ENCODE data around the gene CTBP1.
"Not testable (repeated sequence)": the region's sequence is repeated elsewhere in the genome, so short reads cannot be mapped to it uniquely, and the experiment has no call there.

CTBP1 gene

DNA sequence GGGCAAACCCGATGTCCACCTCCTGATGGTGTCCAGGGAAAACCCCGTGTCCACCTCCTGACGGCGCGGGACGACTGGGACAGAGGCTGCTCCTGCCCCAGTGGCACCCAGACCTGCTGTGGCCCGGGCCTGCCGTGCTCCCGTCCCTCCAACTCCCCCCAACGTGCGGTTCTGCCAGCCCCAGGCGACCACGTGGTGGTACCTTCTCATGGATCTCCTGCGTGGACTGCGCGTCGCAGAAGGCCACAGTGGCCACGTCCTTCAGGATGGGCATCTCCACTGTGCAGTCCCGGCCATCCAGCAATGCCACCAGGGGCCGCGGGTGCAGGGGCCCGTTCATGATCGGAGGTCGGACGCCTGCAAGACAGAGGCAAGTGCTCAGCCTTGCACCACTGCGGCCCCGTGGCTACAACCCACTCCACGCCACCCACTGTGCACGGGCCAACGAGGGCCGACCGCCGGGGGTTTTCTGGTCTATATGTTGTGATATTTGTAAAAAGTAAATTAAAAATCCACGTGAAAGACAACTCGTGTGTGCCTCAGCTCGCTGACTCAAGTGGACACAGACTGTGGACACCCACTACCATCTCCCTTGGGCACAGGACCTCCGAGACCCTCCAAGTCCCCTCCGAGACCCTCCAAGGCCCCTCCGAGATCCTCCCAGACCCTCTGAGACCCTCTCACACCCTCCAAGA, 10.8 kb downstream of the CTBP1 start:
- no peak for DNase-seq

DNA sequence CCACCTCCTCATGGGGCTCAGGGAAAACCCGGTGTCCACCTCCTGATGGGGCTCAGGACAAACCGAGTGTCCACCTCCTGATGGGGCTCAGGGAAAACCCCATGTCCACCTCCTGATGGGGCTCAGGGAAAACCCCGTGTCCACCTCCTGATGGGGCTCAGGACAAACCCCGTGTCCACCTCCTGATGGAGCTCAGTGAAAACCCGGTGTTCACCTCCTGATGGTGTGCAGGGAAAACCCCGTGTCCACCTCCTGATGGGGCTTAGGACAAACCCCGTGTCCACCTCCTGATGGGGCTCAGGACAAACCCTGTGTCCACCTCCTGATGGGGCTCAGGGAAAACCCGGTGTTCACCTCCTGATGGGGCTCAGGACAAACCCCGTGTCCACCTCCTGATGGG, 11.7 kb downstream of the CTBP1 start:
- not testable (repeated sequence) for DNase-seq

DNA sequence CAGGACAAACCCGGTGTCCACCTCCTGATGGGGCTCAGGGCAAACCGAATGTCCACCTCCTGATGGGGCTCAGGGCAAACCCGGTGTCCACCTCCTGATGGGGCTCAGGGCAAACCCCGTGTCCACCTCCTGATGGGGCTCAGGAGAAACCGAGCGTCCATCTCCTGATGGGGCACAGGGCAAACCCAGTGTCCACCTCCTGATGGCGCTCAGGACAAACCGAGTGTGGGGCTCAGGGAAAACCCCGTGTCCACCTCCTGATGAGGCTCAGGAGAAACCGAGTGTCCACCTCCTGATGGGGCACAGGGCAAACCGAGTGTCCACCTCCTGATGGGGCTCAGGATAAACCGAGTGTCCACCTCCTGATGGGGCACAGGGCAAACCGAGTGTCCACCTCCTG, 12.1 kb downstream of the CTBP1 start:
- not testable (repeated sequence) for DNase-seq

DNA sequence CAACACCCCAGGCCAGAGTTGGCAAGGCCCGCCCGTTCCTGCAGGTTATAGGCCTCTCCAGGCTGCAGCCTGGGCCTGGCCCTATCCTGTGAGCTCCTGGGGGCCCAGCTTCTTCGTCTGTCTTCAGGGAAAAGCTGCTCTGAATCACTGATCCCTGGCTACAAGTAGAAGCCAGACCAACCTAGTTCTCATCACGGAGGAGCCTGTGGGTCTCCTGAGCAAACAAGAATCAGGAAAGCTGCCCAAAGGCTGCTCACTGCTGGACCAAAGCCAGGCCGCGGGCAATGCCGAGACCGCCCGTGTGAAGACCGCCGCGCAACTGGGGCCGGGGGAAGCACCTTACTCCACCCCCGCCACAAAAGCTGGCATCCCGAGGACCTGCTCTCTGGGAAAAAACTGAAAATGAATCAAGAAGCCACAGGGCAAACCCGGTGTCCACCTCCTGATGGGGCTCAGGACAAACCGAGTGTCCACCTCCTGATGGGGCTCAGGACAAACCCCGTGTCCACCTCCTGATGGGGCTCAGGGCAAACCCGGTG, 12.8 kb downstream of the CTBP1 start:
- DNase-seq, result peak in 1 of 14 donors; percentile 53

DNA sequence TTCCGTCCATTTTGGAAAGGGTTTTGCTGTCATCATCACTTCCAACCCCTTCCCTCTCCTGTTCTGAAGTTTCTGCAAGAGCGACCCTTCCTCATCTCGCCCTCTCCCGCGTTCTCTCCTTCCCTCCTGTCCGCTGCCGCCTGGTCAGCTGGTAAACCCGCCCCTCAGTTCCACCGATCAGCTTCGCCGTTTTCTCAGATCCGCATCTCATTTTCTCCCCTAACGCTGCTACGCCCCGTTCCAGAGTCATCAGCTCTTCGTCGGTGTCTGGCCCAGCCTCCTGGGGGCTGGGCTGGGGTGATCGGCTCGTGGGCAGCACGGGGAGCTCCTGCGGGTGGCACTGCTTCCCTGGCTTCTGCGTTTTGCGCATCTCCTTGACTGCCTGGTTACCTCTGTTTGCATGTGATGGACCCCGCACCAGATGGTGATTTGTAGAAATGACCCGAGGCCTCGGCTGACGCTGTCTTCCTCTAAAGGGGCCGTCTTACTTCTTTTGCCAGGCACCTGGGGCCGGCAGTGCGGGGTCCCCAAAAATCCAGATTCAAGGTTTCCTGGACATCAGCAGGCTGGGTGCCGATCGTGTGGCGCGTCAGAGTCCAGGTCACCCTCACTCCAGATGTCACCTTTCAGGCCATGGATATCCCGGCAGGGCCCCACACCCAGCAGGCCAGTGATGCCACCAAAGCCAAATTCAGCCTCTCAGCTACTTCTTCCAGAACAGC, 13.4 kb downstream of the CTBP1 start:
- peak in 1 of 14 donors; percentile 53 for DNase-seq

DNA sequence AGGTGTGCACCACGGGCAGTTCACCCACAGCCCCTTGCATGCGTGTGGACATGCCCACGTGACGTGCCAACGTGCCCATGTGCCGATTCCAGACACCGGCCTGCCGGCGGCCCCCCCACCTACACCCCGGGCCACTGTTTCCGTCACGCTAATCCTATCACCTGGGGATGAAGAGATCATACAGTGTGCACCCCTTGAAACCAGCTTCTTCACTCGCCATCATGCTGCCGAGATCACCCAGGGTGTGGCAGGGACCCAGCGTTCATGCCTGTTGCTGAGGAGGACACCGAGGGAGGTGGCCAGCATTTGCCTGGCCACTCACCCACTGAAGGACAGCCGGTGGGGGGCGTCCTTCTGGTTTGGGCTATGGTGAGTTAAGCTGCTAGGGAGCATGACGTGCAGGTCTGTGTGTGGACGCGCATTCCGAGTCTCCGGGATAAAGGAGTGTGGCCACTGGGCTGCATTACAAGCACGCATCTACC, 14.1 kb downstream of the CTBP1 start:
- no peak for DNase-seq

DNA sequence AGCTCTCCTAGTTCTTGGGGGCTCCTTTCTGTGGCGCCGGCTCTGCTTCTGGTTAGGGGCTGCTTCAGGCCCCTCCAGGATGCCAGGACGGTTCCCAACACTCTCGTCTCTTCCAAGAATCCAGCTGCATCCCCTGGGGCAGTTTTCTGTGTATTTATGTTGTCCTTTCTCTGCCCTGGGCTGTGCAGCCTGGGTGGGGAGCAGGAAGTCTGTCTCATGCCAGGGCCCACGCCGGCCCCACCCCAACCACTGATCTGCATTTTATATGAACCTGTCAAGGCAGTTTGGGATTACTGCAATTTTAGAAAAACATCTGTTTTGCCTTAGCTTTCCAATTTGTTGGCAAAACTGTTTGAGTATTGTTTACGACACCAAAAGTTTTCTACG, 14.6 kb downstream of the CTBP1 start:
- DNase-seq, result no peak

DNA sequence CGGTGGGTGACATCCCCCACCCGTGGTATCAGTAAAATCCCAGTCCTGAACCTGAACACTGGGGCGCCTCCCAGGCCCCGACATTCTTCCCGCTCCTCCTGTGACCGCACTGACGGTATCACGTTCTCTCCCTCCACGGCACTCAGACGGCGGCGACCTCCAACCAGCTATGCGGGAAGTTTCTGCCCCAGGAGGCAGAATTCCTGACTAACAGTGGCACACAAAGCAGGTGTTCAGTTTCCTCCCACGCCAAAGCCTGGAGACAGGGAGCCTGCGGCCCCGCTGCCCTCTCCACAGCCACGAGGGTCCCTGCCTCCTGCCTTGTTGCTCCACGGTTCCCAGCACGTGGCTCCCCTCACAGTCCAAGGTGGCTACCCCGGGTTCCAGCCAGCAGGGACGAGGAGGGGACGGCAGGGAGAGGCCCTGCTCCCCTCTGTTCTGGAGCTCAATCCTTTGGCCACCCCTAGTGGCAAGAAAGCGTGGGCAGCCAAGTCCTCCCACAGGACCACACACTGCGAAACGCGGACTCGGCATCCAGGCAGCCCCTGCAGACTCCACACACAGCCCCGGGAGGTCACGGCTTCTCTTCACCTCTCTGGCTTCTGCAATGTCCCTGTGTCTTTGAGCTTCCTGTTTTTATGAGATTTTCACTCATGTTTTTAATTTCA, 15.2 kb downstream of the CTBP1 start:
- DNase-seq, result peak in 1 of 14 donors; percentile 20

DNA sequence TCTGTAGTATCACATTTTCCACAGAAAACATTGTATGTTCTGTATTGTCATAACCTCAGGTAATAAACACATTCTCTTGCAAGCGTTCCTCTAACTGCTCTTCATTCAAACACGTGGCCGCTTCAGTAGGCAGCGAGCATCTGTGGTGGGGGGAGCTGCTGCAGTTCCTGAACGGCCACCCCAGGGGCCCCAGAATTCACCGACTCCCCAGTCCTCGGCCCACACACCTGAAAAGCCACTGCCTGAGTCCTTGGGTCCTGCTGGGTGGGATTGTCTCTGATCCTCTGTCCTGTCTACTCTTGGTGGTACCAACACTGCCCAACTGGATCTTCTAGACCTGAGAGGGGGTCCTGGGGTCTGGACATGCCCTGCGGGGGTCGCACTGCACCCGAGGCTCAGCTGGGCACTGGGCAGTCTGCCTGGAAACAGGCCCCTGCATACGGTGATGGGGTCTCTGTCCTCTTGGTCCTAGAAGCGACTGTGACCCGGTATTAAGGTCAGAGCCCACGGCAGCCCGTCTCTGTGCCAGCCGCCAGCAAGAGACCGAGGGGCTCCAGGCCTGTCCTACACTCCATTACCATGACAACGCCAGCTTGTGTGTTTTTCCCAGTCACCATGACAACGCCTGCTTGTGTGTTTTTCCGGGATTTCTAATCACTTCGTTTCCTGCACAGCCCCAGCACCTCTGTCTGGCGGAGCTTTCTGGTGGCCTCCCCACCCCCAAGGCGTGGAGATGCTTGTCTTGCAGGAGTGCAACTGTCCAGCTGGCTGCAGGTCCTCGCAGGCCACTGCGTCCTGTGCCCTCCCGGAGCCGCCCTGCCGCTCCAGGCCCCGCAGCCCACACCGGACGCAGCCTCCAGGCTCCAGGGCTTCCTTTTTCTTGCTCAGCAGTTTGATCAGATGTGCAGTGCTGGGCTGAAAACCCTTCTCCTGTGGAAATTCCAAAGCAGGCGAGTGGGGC, 16.0 kb downstream of the CTBP1 start:
- DNase-seq, result peak in 1 of 14 donors; percentile 51

DNA sequence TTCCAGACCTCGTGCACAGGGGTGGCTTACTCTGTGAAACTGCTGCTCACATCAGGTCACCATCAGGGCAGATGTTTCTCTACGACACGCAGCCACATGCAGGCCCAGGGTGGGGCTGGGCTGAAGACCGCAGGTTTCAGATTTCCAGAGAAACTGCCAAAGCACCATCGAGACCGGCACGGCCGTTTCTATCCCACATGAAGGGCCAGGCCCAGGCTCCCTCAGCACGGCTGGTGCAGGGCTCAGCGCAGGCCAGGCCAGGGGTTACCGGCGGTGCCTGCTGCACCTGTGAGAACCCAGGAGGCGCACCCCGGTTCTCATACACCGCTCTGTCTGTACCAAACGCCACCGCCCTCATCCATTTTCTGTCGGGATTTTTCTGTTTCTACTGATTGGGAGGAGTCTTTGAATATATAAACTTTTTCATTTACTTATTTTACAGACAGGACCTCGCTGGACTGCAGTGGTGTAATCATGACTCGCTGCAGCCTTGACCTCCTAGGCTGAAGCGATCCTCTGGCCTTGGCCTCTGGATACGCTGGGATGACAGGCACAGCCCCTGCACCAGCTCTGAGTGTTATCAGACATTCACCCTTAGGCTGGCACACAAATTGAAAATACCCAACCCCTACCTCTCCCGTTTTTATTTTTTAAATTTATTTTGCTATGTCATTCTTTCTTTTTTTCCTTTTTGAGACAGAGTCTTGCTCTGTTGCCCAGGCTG, 17.1 kb downstream of the CTBP1 start:
- no peak for DNase-seq

DNA sequence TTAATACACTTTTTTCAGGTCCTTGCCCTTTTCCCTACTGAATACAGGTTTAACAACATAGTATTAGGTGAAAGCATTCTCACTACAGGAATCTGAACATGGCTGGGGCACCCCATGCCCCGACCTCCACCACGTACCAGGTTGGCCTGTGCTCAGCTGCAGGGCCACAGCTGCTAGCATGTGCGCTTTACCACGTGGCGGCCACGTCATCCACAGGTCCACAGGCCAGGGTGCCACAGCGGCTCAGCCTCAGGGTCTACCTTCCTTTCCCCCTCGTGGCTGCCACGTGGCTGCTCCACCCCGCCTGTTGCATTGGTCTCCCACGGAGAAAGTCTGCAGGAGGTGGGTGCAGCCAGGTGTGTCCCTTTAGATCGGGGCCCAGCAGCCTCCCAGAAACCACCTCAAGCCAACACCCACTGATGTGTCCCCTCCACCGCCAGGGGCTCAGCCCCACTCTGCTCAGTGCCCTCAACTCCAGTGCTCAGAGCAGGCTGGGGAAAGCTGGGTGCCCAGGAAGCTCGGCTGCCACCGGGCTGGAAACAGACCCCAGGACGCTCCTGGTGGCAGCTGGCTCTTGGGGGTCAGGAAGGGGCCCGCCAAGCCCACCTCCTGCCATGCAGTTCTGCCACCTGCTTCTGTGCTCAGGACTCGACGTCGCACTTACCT, 17.8 kb downstream of the CTBP1 start:
- DNase-seq, result no peak

DNA sequence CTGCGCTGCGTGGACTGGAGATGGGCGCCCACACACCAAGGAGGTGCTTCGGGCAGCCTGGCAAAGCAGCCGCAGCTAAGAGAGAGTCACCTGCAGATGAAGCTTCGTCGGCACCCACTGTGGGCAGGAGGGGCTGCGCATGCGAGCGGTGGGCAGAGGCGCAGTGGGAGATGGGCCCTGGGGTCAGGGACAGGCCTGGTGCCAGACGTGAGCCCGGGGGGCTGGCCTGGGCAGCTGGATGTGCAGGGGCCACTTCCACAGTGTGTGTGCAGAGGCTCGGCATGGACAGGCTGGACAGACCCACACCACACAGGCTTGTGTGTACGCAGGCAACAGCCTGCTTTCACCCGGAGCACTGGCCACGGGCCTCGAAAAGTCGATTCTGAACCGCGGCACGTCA, 18.6 kb downstream of the CTBP1 start:
- DNase-seq, result no peak

DNA sequence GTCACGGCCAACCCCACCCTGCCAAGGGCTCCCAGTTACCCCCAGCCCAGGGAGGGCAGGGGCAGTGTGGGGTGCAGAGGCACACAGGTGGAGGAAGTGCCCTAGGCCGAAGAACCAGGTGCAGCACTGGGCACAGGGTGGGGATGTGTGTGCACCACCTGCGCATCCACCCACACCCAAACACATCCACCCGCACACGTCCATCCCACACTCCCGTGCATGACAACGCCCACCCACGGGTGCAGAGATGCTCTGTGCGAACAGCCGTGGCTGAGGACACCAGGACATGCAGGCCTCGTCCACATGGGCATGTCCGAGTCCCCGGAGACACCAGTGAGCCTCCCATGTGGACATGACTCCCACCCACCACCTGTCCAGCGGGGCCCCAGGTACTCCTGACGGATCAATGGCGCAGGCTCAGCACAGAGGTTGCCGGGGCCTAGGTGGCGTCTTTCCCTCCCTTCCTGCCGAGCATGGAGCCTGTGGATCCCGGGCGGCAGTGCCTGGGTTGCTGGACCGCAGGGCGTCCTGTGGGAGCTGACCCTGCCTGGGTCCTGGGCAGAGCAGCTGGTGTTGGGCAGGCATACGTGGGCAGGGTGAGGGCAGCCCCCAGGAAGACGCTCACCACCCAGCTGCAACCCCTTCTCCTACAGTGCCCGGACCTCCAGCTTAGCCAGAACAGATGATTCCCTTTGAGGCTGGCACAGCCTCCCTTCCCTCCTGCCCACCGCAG, 19.6 kb downstream of the CTBP1 start:
- DNase-seq, result no peak

DNA sequence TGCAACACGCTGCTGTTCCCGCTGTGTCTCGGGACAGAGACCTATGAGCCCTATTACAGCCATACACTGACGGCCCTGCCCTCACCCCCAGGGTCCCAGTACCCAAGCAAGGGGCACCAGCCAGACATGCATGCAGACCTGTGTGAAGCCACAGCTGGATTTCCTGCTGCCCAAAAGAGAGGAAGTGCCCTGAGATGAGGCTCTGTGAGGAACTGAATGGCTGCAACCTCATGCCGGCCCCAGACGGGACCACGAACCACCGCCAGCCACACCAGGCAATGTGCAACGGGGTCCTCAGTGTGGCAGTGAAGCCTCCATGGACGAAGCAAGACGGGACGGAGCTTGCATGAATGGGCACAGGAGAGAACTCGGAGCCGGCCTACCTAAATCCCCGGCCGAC, 21.1 kb downstream of the CTBP1 start:
- no peak for DNase-seq

DNA sequence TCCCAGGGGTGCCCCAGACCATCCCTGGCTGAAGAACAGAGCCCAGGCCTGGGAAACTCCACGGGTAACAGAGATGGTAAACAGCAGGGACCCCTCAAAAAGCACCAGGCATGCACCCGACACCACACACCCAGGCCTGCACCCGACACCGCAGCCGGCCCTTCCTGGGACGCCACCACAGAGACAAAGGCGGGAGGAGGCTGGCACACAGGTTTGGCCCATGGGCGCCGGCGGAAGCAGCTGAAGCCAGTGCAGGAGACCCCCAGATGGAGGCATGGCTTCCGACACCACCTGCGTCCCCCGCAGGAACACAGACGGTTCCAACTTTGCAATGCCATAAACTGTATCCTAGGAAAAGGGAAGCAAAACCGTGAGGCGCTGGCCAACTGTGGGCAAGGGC, 22.3 kb downstream of the CTBP1 start:
- no peak for DNase-seq

DNA sequence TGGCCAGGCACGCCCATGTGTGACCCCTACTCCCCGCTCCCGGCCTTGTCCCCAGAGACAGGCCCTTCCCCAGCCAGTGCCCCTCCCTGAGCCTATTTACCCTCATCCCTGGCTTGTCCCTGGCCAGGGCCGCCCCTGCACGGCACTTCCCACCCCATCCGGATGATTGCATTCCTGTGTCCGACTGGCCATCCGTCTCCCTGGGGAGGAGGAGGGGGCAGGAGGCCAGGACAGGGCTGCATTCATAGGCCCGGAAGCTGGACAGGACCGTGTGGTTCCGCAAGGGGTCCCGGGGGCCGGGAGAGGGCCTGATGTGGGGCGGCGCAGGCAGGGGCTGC, 22.8 kb downstream of the CTBP1 start:
- no peak for DNase-seq

DNA sequence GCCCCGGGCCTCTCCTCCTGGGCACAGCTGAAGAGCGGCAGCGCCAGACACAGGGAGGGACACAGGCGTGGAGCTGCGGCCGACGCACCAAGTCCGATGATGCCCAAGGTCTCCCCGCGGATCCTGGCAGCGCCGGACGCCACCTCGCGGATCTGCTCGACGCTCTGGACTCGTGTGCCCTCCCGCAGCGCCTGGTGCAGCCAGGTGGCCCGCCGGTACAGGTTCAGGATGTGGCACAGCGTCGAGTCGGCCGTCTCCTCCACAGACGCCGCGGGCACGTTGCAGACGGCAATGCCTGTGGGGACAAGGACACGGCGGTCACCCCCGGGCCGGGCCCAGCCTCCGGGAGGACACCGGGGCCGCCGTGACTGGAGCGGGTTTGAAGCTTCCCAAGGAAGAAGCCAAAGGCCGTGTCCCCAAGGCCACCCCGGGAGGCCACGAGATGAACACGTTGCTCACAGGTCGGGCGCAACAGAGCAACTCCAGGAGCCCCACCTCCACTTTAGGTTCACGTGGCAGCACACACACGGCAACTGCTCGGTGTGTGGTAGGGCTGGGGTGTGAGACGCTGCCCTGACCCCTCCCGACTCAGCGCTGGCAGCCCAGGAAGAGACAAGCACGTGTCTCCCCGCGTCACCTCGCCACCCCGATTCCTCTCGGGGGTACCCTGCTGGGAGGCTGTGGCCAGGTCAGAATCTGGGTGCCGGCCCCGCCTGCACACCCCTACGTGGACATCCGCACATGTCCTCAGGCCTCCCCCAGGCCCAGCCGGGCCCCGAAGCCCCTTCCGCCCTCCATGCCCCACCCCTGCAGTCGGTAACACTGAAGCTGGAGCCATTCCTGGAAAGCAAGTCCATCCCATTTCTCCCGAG, 23.4 kb downstream of the CTBP1 start:
- no peak for DNase-seq

DNA sequence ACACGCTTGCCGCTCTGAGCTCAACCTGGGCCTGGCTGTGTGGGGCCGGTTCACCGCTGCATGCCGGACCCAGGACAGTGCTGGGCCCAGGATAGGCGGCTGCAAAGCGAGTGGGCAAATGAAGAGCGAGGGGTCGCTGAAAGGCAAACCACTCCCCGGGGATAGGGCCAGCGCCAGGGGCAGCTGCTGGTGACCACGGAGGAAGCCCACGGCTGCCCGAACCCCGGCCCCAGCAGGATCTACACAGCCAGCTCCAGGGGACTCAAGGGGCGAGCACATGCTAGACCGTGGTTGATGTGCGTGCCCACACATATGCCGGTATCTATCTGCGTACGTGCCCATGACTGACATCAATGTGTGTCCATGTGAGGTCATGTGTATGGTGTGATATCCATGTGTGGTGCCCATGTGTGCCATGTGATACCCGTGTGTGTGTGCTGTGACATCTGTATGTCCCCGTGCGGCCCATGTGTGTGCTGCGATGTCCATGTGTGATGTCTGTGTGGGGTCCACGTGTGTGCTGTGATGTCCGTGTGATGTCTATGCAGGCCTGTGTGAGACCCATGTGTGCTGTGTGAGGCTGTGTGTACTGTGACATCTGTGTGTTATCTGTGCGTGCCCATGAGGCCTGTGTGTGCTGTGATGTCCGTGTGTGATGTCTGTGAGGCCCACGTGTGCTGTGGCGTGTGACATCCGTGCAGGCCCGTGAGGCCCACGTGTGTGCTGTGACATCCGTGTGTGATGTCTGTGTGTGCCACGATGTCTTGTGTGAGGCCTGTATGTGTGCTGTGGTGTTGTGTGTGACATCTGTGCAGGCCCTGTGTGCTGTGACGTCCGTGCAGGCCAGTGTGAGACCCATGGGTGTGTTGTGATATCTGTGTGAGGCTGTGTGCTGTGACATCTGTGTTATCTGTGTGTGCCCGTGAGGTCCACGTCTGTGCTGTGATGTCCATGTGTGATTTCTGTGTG, 24.8 kb downstream of the CTBP1 start:
- DNase-seq, result no peak

Data from C1 segment of cervical spinal cord (tissue), 14 donors.